HepG2 (cell line): Measurements from ENCODE around the gene SPEM2. TPM values are rescaled to one million over a fixed set of nuclear protein-coding genes. Genes with fewer than 3 reads are reported as not detected.

Source experiments
- FOXK1 ChIP-seq: sonication (generic); formaldehyde crosslinking; IDR thresholded peaks from 2 replicates; pipeline ENCODE4 v1.4.0; 2020; ENCODE audit warnings: low read depth, missing genetic modification reagents, borderline replicate concordance
- HNRNPLL ChIP-seq: fragments of 200-400 bp; formaldehyde crosslinking; IDR thresholded peaks from 2 replicates; pipeline ENCODE4 v1.6.1; 2017; ENCODE audit warnings: mild to moderate bottlenecking, low read depth, low read length; ENCODE audit not compliant: poor library complexity, severe bottlenecking
- HOXD1 ChIP-seq: sonication (generic); formaldehyde crosslinking; IDR thresholded peaks from 2 replicates; pipeline ENCODE4 v1.5.0; 2020; ENCODE audit warnings: missing genetic modification reagents
- KDM2A ChIP-seq: sonication (generic); formaldehyde crosslinking; IDR thresholded peaks from 2 replicates; pipeline ENCODE4 v1.4.0; 2020; ENCODE audit warnings: low read depth, missing genetic modification reagents, borderline replicate concordance
- KDM6A ChIP-seq: IDR thresholded peaks from 2 replicates; pipeline ENCODE4 v1.6.1; 2016; ENCODE audit warnings: low read depth
- KLF11 ChIP-seq: IDR thresholded peaks from 2 replicates; pipeline ENCODE4 v1.6.1; 2016; ENCODE audit warnings: missing compliant biosample characterization
- MXI1 ChIP-seq: IDR thresholded peaks from 3 replicates; pipeline ENCODE4 v1.6.1; 2012; ENCODE audit warnings: low read depth, low read length, inconsistent platforms, borderline replicate concordance
- NFE2L2 ChIP-seq: fragments of 150-350 bp; IDR thresholded peaks from 2 replicates; pipeline ENCODE4 v1.6.1; 2014; ENCODE audit warnings: low read length
- PAXIP1 ChIP-seq: sonication (generic); formaldehyde crosslinking; conservative IDR thresholded peaks from 2 replicates; pipeline ENCODE4 v1.4.0; 2020; ENCODE audit warnings: mild to moderate bottlenecking, missing genetic modification reagents, moderate library complexity
- PPARG ChIP-seq: conservative IDR thresholded peaks from 2 replicates; pipeline ENCODE4 v1.6.1; 2016; ENCODE audit warnings: missing biosample characterization, missing genetic modification reagents
- REXO4 ChIP-seq: sonication (generic); formaldehyde crosslinking; IDR thresholded peaks from 2 replicates; pipeline ENCODE4 v1.8.0; 2022; ENCODE audit warnings: missing genetic modification reagents, mild to moderate bottlenecking, borderline replicate concordance
- TAF1 ChIP-seq: sonication (generic); formaldehyde crosslinking; IDR thresholded peaks from 2 replicates; pipeline ENCODE4 v1.4.0; 2020; ENCODE audit warnings: missing genetic modification reagents
- TCF7 ChIP-seq: sonication (generic); IDR thresholded peaks from 2 replicates; pipeline ENCODE4 v1.6.1; 2016; ENCODE audit warnings: antibody characterized with exemption, low read depth
- ZNF256 ChIP-seq: sonication (generic); formaldehyde crosslinking; conservative IDR thresholded peaks from 2 replicates; pipeline ENCODE4 v1.4.0; 2020; ENCODE audit warnings: missing genetic modification reagents
- ZNF451 ChIP-seq: sonication (generic); formaldehyde crosslinking; IDR thresholded peaks from 2 replicates; pipeline ENCODE4 v1.5.0; 2020; ENCODE audit warnings: mild to moderate bottlenecking, missing genetic modification reagents
- ZNF547 ChIP-seq: sonication (generic); formaldehyde crosslinking; IDR thresholded peaks from 2 replicates; pipeline ENCODE4 v1.5.1; 2020; ENCODE audit warnings: mild to moderate bottlenecking, missing genetic modification reagents
- ZNF883 ChIP-seq: sonication (generic); formaldehyde crosslinking; IDR thresholded peaks from 2 replicates; pipeline ENCODE4 v1.5.1; 2020; ENCODE audit warnings: mild to moderate bottlenecking, missing genetic modification reagents; ENCODE audit errors: not compliant biosample characterization
- ZXDC ChIP-seq: sonication (generic); formaldehyde crosslinking; IDR thresholded peaks from 2 replicates; pipeline ENCODE4 v1.5.0; 2020; ENCODE audit warnings: mild to moderate bottlenecking, missing genetic modification reagents
- polyA plus RNA-seq, 8 experiments: library from polyadenylated mRNA; depleted of rRNA in 3 of 8; stranded (reverse) in 7 of 8; unstranded in 1 of 8; fragments of >200 nt; fragmentation: Illumina TruSeq in 4 of 8; extraction: Trizol in 4 of 8; gene quantifications; 2 replicates each; pipeline versions ENCODE4 v1.2.1 to v1.2.3, GENCODE V29; 2011 to 2016; ENCODE audit warnings: low read depth in 4 of 8, missing spikeins in 1 of 8, mixed read lengths in 1 of 8; ENCODE audit not compliant: insufficient read depth in 1 of 8
- total RNA-seq, 5 experiments: library from RNA; depleted of rRNA; stranded (reverse); fragments of >200 nt; fragmentation: Illumina TruSeq; extraction: Trizol; gene quantifications; 2 replicates each; pipeline ENCODE4 v1.2.3, GENCODE V29; 2016; ENCODE audit warnings: low read depth in 1 of 5
- TF ChIP-seq, protein P1 (sequence below): sonication (generic); formaldehyde crosslinking; IDR thresholded peaks from 2 replicates; pipeline ENCODE4 v1.4.0; 2020; ENCODE audit warnings: missing genetic modification reagents

The SPEM2 gene
- total and polyA plus RNA-seq, 2 of the 13 experiments (the other 11 are each of a cell fraction or from before 2014, with no cell fraction given), result not detected

- 0 out of 2 replicates have a peak, but pooled peaks have one; percentile 18 for TF ChIP-seq PAXIP1 (CRISPR knock-in tag)
- TF ChIP-seq KLF11, result no peak
- TF ChIP-seq ZNF547 (CRISPR knock-in tag), result peak; percentile 39; the same call in 1 of the 2 replicates
- no peak for TF ChIP-seq NFE2L2
- TF ChIP-seq FOXK1, result no peak
- no peak for TF ChIP-seq TCF7
- peak; percentile 73 for TF ChIP-seq TAF1 (CRISPR knock-in tag)
- TF ChIP-seq ZNF256 (CRISPR knock-in tag), result no peak
- TF ChIP-seq ZXDC (CRISPR knock-in tag), result peak; percentile 27; the same call in 1 of the 2 replicates
- no peak for TF ChIP-seq PPARG (CRISPR knock-in tag)
- TF ChIP-seq ZNF451 (CRISPR knock-in tag), result peak; percentile 56; the same call in 1 of the 2 replicates
- TF ChIP-seq HOXD1 (CRISPR knock-in tag), result 0 out of 2 replicates have a peak, but pooled peaks have one; percentile 47
- peak; percentile 56; the same call in 1 of the 2 replicates for TF ChIP-seq KDM2A (CRISPR knock-in tag)
- TF ChIP-seq REXO4 (CRISPR knock-in tag), result no peak
- TF ChIP-seq HNRNPLL, result peak; percentile 56
- no peak for TF ChIP-seq KDM6A (CRISPR knock-in tag)
- no peak for TF ChIP-seq ZNF883
- TF ChIP-seq MXI1, result no peak
- TF ChIP-seq, protein P1, sequence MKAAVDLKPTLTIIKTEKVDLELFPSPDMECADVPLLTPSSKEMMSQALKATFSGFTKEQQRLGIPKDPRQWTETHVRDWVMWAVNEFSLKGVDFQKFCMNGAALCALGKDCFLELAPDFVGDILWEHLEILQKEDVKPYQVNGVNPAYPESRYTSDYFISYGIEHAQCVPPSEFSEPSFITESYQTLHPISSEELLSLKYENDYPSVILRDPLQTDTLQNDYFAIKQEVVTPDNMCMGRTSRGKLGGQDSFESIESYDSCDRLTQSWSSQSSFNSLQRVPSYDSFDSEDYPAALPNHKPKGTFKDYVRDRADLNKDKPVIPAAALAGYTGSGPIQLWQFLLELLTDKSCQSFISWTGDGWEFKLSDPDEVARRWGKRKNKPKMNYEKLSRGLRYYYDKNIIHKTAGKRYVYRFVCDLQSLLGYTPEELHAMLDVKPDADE (CRISPR knock-in tag), result no peak
Measured at GRCh38 chr17:7380855-7381683, 44.3 kb upstream of the SPEM2 start, which contains the start of gene TNK1 (continued).
